Esophagus (tissue), 2 donors: ENCODE results near the gene DNHD1. TPM values are rescaled to one million over a fixed set of nuclear protein-coding genes. Genes with fewer than 3 reads are reported as not detected.

ENCODE experiments used
- H3K27ac ChIP-seq, 2 donors: one replicate each; pipeline ENCODE4 v1.5.1; 2013; ENCODE audit warnings: low read depth in 2 of 2, mild to moderate bottlenecking in 2 of 2, inconsistent platforms in 1 of 2, low read length in 1 of 2, moderate library complexity in 1 of 2
- H3K27me3 ChIP-seq, 2 donors: one replicate each; pipeline ENCODE4 v1.6.1; 2013; ENCODE audit warnings: low read length in 2 of 2, control low read depth in 1 of 2, mild to moderate bottlenecking in 1 of 2; ENCODE audit not compliant: insufficient read depth in 2 of 2, control insufficient read depth in 1 of 2
- H3K36me3 ChIP-seq, 2 donors: one replicate each; pipeline ENCODE4 v1.6.1; 2013; ENCODE audit warnings: low read length in 1 of 2; ENCODE audit not compliant: control insufficient read depth in 2 of 2, insufficient read depth in 2 of 2
- H3K4me1 ChIP-seq, 2 donors: one replicate each; pipeline ENCODE4 v1.6.1; 2013; ENCODE audit warnings: low read length in 1 of 2; ENCODE audit not compliant: control insufficient read depth in 2 of 2, insufficient read depth in 2 of 2
- H3K4me3 ChIP-seq, 2 donors: one replicate each; pipeline ENCODE4 v1.5.1; 2013; ENCODE audit warnings: low read length in 2 of 2, mild to moderate bottlenecking in 2 of 2, low read depth in 1 of 2, moderate library complexity in 1 of 2
- H3K9me3 ChIP-seq, 2 donors: one replicate each; pipeline ENCODE4 v1.6.1; 2013; ENCODE audit warnings: mild to moderate bottlenecking in 2 of 2, low read depth in 1 of 2, low read length in 1 of 2, moderate library complexity in 1 of 2; ENCODE audit not compliant: control insufficient read depth in 2 of 2, insufficient read depth in 1 of 2
- WGBS, 2 donors: extraction: QIAGEN DNeasy Blood & Tissue Kit; methylation state at CpG; one replicate each; pipeline ENCODE4 v1.1.7; 2013; 5-methylcytosine and 5-hydroxymethylcytosine counted together
- polyA plus RNA-seq, 2 donors: library from polyadenylated mRNA; stranded (reverse); fragments of 200-250 nt; gene quantifications; one replicate each; pipeline ENCODE4 v1.2.3, GENCODE V29; 2013
- donor health status: healthy with polysubstance abuse.
- donor health status: Bipolar disorder and iron deficiency.

The DNHD1 gene
- polyA plus RNA-seq, 2 donors, result 2.0 to 7.2 TPM

DNA sequence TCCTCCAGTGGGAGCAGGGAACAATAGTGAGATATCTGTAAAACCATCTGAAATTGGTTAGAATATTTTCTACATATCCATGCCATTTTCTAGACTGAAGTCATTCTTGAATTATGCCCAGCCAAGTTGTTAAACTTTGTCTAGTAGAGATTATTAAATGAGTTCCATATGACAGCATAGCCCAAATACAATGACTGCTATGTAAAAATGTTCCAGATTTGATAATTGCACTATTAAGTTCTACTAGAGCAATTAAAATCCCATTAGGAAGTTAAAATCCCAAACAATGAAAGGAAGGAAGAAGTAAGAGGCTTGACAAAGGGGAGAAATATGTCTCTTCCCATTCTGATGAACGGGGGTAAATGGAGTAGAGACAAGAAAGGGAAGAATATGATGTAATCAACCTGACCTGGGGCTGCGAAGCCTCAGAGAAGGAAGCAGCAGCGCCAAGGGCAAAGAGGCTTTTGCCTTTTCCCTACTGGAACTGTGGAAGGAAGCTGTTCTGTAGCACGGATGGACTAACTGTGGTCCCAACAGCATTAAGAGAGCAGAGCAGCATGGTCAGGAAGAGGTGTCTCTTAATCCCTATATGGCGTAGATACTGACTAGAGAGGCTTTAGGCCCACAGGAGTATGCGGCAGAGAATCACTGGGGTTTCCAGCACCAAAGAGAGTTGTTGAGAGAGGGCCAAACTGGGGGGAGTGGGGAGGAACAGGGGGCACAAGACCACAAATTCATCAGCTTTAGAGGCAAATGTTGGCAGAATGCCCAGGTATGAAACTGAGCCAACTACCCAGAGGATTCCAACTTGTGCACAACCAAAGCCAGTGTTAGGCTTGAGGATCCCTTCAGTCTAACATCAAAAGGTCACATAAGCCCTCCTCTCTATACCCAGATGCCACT, 79.6 kb downstream of the DNHD1 start:
- H3K4me1 ChIP-seq, result peaks cover 0 to 2% of the 10 kb centered on the region in 2 donors
- 38 to 45% methylated on average over 6 of the region's 6 CpGs for WGBS, 2 donors

DNA sequence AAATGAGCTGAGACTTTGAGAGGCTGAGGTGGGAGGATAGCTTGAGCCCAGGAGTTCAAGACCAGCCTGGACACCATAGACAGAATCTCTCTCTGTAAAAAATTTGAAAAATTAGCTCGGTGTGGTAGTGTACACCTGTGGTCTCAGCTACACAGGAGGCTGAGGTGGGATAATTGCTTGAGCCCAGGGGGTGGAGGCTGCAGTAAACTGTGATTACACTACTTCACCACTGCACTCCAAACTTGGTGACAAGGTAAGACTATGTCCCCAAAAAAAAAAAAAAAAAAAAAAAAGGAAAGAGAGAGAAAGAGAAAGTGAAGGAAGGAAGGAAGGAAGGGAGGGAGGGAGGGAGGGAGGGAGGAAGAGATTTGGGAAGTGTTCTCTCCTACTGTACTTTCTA, 81.1 kb downstream of the DNHD1 start:
- Histone ChIP-seq H3K36me3 (no peaks in the 10 kb centered on the region), H3K4me1 (peaks cover 0 to 2% of the 10 kb centered on the region in 2 donors), H3K9me3 (no peaks in the 10 kb centered on the region), H3K4me3 (no peak overlapping the region), H3K27ac (no peak overlapping the region), H3K27me3 (no peaks in the 10 kb centered on the region)
- 92 to 100% methylated on average over 1 of the region's 1 CpG for WGBS, 2 donors

More for the DNA sequence above, 79.6 kb downstream of the DNHD1 start:
- Histone ChIP-seq H3K27me3 (no peaks in the 10 kb centered on the region), H3K4me3 (no peak overlapping the region), H3K36me3 (no peaks in the 10 kb centered on the region), H3K9me3 (no peaks in the 10 kb centered on the region), H3K27ac (peak overlapping the region; percentile 37 to 62)

DNA sequence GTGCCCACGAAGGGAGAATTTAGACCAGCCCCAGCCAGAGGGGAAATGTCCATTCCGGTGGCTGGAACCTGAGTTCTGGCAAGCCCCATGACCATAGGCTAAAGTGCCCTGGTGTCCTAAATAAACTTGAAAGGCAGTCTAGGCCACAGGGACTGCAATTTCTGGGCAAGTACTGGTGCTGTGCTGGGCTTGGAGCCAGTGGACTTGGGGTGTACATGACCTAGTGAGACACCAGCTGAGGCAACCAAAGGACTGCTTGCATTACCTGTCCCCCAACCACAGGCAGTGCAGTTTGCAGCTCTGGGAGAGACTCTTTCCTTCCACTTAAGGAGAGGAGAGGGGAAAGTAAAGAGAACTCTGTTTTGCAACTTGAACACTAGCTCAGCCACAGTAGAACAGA, 82.6 kb downstream of the DNHD1 start:
- WGBS, 2 donors, result 85 to 93% methylated on average over 2 of the region's 2 CpGs
- Histone ChIP-seq H3K9me3 (no peaks in the 10 kb centered on the region), H3K27ac (no peak overlapping the region), H3K36me3 (no peaks in the 10 kb centered on the region), H3K27me3 (no peaks in the 10 kb centered on the region), H3K4me1 (peaks cover 0 to 2% of the 10 kb centered on the region in 2 donors), H3K4me3 (no peak overlapping the region)

DNA sequence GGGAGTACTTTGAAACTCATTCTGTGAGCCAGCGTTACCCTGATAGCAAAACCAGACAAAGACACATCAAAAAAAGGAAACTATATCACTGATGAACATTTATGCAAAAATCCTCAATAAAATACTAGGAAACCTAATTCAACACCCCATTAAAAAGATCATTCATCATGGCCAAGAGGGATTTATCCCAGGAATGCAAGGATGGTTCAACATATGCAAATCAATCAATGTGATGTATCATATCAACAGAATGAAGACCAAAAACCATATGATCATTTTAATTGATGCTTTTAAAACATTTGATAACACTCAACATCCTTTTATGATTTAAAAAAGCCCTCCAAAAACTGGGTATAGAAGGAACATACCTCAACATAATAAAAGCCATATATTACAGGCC, 86.5 kb downstream of the DNHD1 start:
- Histone ChIP-seq H3K36me3 (no peaks in the 10 kb centered on the region), H3K27ac (no peak overlapping the region), H3K27me3 (no peaks in the 10 kb centered on the region), H3K4me1 (peaks cover 0 to 6% of the 10 kb centered on the region in 2 donors), H3K9me3 (no peaks in the 10 kb centered on the region), H3K4me3 (no peak overlapping the region)
- 92 to 98% methylated on average over 1 of the region's 1 CpG for WGBS, 2 donors

- Histone ChIP-seq H3K4me1 (peaks cover 0 to 6% of the 10 kb centered on the region in 2 donors), H3K27me3 (no peaks in the 10 kb centered on the region), H3K36me3 (no peaks in the 10 kb centered on the region), H3K9me3 (no peaks in the 10 kb centered on the region), H3K4me3 (no peak overlapping the region), H3K27ac (no peak overlapping the region)
- 90 to 96% methylated on average over 4 of the region's 4 CpGs for WGBS, 2 donors
Measured at GRCh38 chr11:6584528-6584927, 87.4 kb downstream of the DNHD1 start.

- H3K4me1 ChIP-seq, result peaks cover 0 to 6% of the 10 kb centered on the region in 2 donors
- H3K27ac ChIP-seq, result no peak overlapping the region
- H3K27me3 ChIP-seq, result no peaks in the 10 kb centered on the region
- H3K9me3 ChIP-seq, result no peaks in the 10 kb centered on the region
- H3K36me3 ChIP-seq, result no peaks in the 10 kb centered on the region
- H3K4me3 ChIP-seq, result no peak overlapping the region
- 85 to 92% methylated on average over 25 of the region's 25 CpGs for WGBS, 2 donors
Measured at GRCh38 chr11:6586434-6587359, 89.6 kb downstream of the DNHD1 start.

GRCh38 chr11:6587360-6587953, 90.4 kb downstream of the DNHD1 start:
- no peaks in the 10 kb centered on the region for H3K9me3 ChIP-seq
- H3K27ac ChIP-seq, result no peak overlapping the region
- peaks cover 0 to 6% of the 10 kb centered on the region in 2 donors for H3K4me1 ChIP-seq
- no peaks in the 10 kb centered on the region for H3K27me3 ChIP-seq
- H3K4me3 ChIP-seq, result no peak overlapping the region
- 57 to 65% methylated on average over 11 of the region's 11 CpGs for WGBS, 2 donors
- H3K36me3 ChIP-seq, result no peaks in the 10 kb centered on the region

DNA sequence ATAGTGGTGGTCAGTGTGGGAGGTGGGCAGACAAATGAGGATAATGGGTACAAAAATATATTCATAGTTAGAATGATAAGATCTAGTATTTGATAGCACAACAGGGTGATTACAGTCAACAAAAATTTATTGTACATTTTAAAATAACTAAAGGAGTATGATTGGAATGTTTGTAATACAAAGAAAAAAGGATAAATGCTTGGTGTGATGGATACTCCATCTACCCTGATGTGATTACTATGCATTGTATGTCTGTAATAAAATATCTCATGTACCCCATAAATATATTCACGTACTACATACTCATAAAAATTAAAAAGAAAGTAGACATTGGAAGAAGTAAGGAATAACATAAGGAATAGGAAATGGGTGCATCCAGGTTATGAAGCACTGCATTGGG, 90.9 kb downstream of the DNHD1 start:
- peaks cover 0 to 6% of the 10 kb centered on the region in 2 donors for H3K4me1 ChIP-seq
- no peak overlapping the region for H3K4me3 ChIP-seq
- WGBS, 2 donors, result 84 to 89% methylated on average over 1 of the region's 1 CpG
- H3K9me3 ChIP-seq, result no peaks in the 10 kb centered on the region
- H3K27me3 ChIP-seq, result no peaks in the 10 kb centered on the region
- no peak overlapping the region for H3K27ac ChIP-seq
- H3K36me3 ChIP-seq, result no peaks in the 10 kb centered on the region

DNA sequence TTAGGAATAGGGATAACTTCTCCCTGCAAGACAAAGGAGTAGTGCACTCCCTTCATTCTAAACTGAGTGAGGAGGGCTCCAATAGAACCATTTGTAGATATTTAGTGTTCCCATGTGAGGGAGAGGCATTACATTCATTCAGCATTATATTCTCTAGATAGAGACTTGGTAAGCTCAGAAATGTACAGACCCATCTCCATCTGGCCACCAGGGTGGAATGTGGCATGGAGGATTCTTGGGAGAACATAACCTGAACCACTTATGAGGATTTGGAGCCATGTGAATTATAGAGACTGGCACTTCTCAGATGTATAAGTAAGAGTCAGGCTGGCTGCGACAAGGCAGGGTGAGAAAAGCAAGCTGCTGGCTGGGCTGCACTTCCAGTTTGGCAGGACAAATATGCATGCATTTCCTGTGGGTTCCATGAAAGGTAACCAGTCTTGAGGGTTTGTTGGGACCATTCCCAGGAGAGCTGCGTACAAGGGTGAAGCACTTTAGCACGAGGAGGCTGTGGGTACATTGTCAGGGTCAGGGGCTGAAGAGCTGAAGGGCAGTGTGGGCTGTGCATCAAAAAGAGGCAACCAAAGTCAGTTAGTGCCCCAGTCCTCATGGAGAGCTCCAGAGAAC, 97.2 kb downstream of the DNHD1 start:
- no peaks in the 10 kb centered on the region for H3K27me3 ChIP-seq
- peaks cover 6 to 10% of the 10 kb centered on the region in 2 donors for H3K36me3 ChIP-seq
- H3K4me3 ChIP-seq, result no peak overlapping the region
- H3K4me1 ChIP-seq, result no peaks in the 10 kb centered on the region
- H3K9me3 ChIP-seq, result no peaks in the 10 kb centered on the region
- 88 to 97% methylated on average over 3 of the region's 3 CpGs for WGBS, 2 donors
- no peak overlapping the region for H3K27ac ChIP-seq
